Right kidney (tissue), 9 donors: ENCODE measurements around the gene BCL2L11.
"Not testable (repeated sequence)": the region's sequence is repeated elsewhere in the genome, so short reads cannot be mapped to it uniquely, and the experiment has no call there.

Experiments used
- DNase-seq: peaks from one replicate; pipeline ENCODE4 v3.0.0-alpha.2; 2016
- long read RNA-seq, 8 donors: transcript quantifications; one replicate each; lab custom pipeline, GENCODE V29; 2026

BCL2L11 gene, protein sequence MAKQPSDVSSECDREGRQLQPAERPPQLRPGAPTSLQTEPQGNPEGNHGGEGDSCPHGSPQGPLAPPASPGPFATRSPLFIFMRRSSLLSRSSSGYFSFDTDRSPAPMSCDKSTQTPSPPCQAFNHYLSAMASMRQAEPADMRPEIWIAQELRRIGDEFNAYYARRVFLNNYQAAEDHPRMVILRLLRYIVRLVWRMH
- long read RNA-seq, donor 1, full-length matches to known transcripts, result 1 of 1 reads
- long read RNA-seq, donor 1, partial matches to known transcripts, result 0 of 1 reads
- long read RNA-seq, donor 1, other reads (novel, unspliced or antisense), result 0 of 1 reads
- long read RNA-seq, donor 2, result 0 reads
- long read RNA-seq, donor 3, full-length matches to known transcripts, result 2 of 2 reads
- long read RNA-seq, donor 3, partial matches to known transcripts, result 0 of 2 reads
- long read RNA-seq, donor 3, other reads (novel, unspliced or antisense), result 0 of 2 reads
- long read RNA-seq, donor 4, full-length matches to known transcripts, result 2 of 16 reads
- long read RNA-seq, donor 4, partial matches to known transcripts, result 14 of 16 reads
- long read RNA-seq, donor 4, other reads (novel, unspliced or antisense), result 0 of 16 reads
- long read RNA-seq, donor 5, full-length matches to known transcripts, result 3 of 3 reads
- long read RNA-seq, donor 5, partial matches to known transcripts, result 0 of 3 reads
- long read RNA-seq, donor 5, other reads (novel, unspliced or antisense), result 0 of 3 reads
- long read RNA-seq, donor 6, partial matches to known transcripts, result 0 of 1 reads
- long read RNA-seq, donor 6, other reads (novel, unspliced or antisense), result 0 of 1 reads
- long read RNA-seq, donor 7, full-length matches to known transcripts, result 4 of 4 reads
- long read RNA-seq, donor 7, partial matches to known transcripts, result 0 of 4 reads
- long read RNA-seq, donor 7, other reads (novel, unspliced or antisense), result 0 of 4 reads
- long read RNA-seq, donor 8, partial matches to known transcripts, result 0 of 3 reads
- long read RNA-seq, donor 8, other reads (novel, unspliced or antisense), result 0 of 3 reads

DNA sequence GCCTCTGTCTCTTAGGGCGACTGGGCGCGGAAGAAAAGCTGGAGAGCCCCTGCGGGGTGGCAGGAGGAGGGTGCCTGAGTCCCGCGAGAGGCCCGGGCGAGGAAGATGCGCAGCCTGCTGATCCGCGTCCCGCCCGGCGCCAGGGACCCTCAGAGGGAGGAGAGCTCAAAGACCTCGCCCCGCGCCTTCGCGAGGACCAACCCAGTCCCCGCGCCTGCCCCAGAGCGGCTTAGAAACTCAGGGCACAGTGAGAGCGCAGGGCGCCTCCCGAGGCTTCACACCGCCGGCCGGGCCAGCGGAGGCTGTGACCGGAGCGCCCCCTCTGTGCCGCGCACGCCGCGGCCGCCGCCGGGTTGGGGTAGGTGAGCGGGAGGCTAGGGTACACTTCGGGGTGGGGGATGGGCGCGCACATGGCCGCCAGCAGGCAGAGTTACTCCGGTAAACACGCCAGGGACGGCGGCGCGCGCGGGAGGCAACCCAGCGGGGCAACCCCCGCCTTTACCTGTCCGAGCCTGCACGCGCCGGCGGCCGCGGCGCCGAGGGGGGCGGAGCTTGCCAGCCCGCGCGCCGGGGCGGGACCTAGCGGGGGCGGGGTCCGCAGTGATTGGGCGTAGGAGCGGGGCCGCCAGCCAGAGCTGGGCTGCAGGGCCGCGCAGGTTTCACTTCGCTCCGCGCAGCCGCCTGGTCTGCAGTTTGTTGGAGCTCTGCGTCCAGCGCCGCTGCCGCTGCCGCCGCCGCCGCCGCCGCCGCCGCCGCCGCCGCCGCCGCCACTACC, at the start of gene BCL2L11:
BCL2L11 (plus strand) TSS at position 662 of the 775 bp plus-strand sequence. CDS start 2,832 bp downstream, outside the sequence.
- peak; percentile 94 for DNase-seq

DNA sequence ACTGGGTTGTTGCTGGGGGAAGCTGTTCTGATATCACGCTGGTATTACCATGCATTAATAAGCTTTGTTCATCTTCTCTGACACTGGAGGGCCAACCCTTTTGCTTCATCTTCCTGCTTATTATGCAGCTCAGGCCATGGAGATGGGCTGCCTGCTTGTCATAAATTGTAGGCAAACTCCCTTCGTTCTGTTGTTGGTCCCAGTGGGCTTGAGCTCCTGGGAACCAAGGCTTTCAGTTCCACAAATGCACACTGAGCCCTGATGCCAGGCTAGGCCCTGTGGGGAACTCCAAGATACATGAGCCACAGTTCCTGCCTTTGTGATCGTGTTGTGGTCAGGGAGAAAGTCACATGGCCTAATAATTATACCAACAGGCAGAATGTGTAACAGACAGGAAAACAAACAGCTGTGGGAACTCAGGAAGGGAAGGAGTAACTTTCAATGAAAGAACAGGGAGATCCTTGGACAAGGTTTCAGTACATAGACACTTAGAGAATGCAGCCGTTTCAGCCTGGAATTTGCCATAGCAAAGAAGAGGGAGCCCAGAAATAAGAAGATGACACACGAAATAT, 49.0 kb upstream of the BCL2L11 start:
- DNase-seq, result no peak

DNA sequence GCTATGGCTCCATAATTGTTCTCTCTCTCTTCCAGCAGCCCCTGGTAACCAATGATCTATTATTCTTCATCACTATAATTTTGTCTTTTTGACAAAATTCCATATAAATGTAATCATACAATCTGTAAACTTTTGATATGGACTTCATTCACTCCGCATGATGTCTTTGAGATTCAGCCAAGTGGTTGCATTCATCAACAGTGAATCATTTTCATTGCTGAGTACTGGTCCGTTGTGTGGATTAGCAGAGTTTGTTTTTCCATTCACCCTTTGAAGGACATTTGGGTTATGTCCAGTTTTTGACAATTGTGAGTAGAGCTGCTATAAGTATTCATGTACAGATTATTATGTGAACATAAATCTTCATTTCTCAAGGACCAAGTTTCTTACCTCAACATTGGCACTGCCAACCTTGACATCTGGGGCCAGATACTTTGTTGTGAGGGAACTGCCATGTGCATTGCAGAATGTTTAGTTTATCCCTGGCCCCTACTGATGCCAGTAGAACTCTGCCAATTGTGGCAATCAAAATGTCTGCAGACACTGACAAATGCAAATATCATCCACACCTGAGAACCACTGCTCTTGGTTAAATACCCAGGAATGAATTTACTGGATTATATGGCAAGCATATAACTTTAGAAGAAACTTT, 48.4 kb upstream of the BCL2L11 start:
- DNase-seq, result no peak

DNA sequence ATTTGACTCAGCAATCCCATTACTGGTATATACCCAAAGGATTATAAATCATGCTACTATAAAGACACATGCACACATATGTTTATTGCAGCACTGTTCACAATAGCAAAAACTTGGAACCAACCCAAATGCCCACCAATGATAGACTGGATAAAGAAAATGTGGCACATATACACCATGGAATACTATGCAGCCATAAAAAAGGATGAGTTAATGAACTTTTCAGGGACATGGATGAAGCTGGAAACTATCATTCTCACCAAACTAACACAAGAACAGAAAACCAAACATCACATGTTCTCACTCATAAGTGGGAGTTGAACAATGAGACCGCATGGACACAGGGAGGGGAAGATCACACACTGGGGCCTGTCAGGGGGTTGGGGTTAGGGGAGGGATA, 38.1 kb upstream of the BCL2L11 start:
- DNase-seq, result not testable (repeated sequence)

DNA sequence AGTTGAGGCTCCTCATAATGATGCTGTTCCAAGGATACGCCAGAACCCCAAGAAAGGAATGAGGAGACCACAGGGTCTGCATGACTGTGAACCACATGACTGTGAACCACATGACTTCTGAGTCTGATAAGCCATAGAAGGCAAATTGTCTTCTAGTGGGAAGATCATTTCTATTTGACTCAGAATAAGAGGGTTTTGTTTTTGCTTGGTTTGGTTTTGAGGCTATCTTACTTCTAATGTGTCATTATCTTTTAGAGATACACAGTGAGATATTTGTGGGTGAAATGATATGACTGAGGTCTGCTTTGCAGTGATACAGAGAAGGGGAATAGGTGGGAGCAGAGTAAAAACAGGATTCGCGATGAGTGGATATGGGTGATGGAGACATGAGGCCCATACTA, 28.9 kb upstream of the BCL2L11 start:
- no peak for DNase-seq

DNA sequence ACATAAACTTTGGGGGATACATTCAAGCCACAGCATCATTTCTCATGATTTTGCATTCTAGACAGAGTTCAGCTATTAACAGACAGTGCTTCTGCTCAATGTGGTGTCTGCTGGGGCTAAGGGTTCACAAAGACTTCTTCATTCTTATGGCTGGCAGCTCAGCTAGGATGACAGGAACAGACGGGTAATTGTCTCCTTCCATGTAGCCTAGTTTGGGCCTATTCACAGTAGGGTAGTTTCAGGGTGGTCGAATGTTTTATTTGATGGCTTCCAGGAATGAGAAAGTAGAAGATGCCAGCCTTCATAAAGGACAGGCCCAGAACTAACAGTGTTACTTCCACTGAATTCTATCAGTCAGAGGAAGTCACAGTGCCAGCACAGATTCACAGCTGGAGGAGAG, 26.0 kb upstream of the BCL2L11 start:
- no peak for DNase-seq

DNA sequence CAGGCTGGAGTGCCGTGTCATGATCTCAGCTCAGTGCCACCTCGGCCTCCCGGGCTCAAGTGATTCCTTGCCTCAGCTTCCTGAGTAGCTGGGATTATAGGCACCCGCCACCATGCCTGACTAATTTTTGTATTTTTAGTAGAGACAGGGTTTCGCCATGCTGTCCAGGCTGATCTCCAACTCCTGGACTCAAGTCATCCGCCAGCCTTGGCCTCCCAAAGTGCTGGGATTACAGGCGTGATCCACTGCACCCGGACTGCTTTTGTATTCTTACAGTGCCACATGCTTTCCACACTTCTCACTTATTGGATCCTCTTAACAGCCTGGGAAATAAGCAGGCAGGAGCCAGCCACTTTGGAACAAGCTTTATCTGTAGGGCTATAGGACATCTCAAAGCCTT, 25.3 kb upstream of the BCL2L11 start:
- DNase-seq, result no peak

DNA sequence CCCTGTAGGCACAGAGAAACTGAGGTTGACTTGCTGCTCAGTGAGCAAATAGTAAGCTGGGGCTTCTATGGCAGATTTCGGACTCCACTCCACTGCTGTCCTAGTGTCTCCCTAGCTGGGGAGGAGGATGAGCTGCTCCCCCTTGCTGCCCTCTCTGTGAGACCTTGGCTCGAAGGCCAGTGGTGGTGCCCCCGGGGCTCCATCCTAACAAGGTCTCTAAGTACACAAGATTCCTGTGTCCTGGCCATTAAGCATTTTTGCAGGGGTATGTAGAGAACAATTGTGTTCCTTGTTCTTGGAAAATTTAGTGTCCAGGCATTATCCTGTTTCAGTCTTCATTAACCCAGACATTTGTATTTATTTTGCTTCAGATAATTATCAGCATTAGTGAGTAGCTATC, 21.3 kb upstream of the BCL2L11 start:
- no peak for DNase-seq

DNA sequence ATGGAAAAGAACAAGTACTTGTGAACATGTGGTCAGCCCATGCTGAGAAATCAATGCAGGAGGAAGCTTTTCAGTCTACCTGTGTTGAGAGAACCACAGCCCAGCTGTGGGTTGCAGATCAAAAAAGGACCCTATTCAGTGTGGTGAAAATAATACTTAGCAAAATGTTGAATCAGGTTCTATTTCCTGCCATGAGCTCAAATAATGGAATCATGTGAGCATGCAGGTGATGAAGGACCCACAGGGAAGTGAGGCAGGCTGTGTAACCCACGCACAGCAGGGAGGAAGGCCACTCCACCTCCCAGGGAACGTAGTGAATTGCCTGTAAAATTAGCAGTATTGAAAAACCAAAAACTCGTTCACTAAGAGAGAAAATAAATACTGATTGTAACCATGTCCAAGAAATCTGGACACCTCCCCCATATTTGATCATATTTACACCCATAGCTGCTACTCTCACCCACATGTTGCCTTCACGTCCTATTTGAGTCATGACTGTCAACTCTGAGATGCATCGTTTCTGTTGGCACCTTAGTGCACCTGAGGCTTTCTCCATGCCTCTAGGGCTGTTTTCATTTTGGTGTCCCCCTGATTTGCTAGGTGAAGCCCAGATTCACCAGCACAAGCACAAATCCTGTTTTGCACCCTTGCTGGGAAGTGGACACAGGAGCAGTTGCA, 20.5 kb upstream of the BCL2L11 start:
- no peak for DNase-seq

DNA sequence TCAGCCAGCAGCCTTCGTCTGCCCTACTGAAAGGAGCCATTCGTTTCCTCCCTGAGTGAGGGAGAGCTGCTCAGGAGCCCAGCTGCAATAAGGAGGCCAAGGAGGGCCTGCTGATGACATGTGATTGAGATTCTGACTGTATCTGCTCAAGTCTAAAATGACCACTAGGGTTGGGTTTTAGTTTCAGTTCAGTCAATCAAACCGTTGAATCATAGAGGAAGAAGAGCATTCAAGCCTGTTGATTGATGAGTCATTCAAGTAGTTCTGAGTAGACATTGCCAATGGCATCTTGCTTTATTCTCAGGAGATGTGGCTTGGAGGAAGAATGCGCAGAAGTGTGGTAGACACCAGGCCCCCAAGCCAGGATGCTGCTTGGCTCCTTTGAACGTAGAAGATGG, 19.9 kb upstream of the BCL2L11 start:
- no peak for DNase-seq

DNA sequence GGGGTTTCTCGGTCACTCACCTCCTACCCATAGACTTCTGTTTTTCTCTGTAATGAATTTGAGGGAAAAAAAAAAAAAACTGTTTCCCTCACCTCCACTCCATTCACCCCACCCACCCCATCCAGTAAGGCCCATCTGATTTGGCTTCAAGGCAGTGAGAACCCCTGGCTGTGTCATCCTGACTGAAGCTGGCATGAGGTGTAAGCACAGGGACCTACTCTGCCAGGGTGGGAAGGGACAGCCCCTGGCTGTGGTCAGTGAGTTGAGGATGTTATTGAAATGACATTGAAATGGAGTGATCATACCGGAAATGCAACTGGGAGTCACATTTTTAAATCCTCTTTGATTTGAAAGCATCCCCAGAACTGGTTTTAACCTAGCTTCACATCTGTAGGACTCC, 19.1 kb upstream of the BCL2L11 start:
- DNase-seq, result no peak

DNA sequence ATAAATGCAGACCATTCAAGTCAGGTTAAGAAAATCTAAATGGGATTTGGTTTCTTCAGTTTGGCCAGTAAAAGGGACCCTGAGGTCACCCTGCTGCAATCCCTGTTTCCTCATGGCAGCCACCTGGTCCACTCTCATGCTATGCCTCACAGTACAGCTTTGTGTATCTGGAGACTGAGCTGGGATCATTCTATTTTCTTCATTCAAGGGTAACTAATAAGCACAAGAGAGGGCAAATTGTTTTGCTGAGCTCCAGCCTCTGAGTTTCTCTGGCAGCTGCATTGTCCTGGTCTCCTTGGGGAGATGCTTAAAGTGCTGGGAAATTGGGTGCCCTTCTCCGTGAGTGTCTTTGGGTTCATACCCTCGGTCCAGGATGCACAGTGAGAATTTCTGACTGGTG, 18.5 kb upstream of the BCL2L11 start:
- DNase-seq, result no peak

DNA sequence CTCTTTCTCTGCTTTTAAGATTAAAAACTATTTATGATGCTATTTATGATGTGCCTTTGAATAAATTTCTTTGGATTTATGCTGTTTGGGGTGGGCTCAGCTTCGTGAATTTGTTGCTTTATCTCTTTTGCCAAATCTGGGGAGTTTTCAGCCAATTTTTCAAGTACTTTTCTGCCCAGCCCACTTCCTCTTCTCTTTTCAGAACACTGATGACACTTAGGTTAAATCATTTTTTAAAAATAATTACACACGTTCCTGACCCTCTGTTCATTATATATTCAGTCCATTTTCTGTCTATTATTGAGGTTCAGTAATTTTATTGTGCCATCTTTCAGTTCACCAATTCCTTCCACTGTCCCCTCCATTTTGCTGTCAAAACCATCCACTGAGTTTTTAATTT, 14.8 kb upstream of the BCL2L11 start:
- no peak for DNase-seq

DNA sequence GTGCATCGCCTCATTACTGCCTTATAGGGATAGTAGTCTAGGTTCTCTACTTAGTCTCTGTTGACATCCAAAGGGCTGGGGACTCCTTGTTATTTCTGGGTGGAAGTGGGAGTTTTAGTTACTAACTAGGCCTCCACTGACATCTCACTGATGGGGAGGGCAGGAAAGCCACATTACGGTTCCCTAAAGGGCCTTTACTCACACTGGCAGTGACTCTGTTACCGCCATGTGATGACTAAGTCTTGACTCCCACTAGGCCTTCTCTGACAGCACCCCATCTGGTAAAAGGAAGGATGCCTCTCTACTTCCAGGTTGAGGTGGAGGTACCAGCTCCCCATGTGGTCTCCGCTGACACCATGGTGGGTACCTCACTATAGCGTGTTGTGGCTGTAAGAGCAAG, 14.0 kb upstream of the BCL2L11 start:
- no peak for DNase-seq

DNA sequence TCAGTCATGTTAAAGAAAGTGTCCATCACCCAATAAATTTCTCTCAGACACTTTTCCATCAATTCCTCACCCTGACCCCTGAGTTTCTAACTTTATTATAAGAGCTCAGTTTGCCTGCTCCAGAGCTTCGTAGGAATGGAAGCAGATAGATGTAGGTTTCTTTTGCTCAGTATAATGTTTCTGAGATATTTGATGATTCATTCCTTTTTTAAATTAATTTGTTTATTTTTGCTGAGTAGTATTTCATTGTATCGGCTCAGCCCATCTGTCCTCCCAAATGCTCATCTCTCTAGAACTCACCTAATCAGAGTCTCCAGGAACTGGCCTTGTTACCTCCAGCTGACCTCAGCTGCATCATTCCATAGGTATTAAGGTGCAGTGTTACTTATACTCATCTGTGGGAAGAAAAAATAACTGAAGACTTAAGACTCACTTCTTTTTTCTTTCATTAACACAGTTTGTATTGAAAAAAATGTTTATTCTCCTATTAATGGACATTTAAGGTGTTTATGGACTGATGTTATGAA, 11.9 kb upstream of the BCL2L11 start:
- no peak for DNase-seq

DNA sequence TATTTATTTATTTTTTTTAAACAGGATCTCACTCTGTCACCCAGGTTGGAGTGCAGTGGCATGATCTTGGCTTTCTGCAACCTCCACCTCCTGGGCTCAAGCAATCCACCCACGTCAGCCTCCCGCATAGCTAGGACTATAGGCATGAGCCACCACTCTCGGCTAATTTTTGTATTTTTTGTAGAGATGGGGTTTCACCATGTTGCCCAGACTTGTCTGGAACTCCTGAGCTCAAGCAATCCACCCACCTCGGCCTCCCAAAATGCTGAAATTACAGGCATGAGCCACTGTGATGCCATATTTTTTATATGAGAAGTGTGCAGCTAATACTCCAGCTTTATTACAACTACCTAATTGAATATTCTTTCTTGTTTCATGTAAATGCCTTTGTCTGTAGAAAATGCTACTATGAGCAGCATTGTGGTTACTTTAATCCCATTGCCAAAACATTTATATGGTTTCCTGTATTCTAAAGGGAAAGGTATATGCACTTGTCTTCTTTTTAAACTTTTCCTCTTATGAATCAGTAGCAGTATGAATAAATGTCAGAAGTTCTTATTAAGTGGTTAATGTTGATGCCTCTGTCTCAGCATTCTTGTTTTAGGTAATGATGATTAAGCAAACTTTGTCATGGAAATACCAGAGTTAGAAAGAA, 9.5 kb upstream of the BCL2L11 start:
- DNase-seq, result no peak

DNA sequence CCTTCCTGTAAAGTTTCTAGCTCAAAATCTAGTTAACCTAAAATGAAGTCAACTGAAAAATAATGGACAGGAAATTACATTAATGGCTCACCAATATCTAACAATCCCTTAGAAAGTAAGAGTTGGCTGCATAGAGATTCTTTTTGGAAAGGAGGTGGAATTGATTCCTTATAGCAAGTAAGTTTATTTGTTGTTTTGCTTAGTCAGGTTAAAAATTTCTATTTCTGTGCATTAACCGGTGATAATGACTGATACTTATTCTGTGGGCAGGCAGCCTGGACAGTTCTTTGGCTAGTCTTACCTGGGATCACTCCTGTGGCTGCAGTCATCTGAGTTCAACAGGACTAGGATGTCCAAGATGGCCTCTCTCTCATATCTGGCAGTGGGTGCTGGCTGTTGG, 6.9 kb upstream of the BCL2L11 start:
- no peak for DNase-seq

DNA sequence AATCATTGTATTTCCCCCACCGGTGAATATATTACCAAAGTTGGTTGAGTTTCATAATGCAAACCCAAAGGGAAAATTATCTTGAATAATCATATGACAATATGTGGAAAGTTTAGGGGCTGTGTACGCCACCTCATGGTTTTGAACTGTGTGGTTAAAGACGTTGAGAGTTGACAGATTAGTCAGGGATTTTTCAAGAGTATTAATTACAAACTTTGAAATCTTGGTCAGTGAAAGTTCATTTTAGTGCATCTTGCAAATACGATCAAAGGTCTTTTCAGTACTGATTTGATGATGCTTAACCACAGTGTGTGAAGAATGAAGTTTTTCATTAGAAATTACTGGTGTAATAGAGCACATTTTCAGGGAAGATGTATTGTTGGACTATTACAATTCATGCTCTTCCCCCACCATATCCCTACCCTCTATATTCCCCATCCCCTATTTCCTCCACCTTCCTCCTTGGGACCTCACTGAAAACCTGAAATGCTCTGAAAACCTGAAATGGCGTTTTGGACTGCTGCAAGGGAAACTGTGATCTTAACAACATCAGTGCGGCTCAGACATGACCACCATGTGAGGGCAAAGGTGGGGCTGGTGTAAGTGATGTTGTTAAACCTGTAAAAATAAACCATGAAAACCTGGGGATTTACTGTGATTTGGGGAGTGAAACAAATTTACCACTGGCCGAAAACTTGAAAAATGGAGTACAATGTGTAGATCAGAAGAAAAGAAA, 4.5 kb upstream of the BCL2L11 start:
- DNase-seq, result no peak

DNA sequence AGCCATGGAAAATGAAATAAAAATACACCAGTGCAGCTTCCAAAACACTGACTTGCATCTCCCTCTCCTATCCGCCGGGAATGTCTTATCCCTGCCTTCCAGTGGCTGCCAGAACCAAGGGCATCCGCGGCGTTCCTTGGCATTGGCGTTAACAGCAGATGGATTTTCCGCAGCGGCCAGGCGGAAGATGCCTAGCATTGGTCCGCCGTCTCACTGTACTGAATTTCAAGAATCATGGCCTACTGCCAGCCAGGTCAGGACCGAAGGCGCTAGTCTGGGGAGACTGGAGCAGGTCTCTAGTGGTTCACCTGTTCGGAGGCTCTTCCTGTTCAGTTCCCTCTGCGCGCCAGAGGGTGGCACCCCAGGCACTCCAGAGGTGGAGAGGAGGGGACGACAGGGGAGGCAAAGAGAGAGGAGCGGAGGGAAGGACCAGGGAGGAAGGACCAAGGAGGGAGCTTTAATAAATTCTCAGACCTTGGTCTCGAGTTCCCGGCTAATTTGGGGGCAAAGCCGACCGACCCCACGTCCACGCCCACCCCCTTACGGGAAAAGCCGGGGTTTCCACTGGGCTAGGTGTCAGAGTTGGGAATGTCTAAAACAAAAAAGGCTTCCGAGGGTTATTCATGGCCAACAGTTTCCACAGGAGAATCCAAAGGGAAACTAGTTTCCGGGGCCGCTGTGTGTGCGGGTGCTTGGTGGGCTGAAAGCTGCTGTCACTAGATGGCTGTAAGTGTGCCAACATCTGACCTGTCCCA, 3.7 kb upstream of the BCL2L11 start:
- DNase-seq, result peak; percentile 79
